ENCODE results near the gene C16orf92.
A peak's percentile ranks its signal among the peaks of the same experiment; 100 is the strongest.
"Not testable (repeated sequence)": the region's sequence is repeated elsewhere in the genome, so short reads cannot be mapped to it uniquely, and the experiment has no call there.

Gene C16orf92

GRCh38 chr16:30027588-30028437, 4.8 kb downstream of the C16orf92 start:
- FAIRE-seq, result no peak

GRCh38 chr16:30028438-30029076, 5.6 kb downstream of the C16orf92 start:
- FAIRE-seq, result no peak

- FAIRE-seq, result no peak
These were observed 7.2 kb downstream of the C16orf92 start for GRCh38 chr16:30030011-30030685.

- no peak for FAIRE-seq
These were observed 7.9 kb downstream of the C16orf92 start, which contains the start of gene TLCD3B for GRCh38 chr16:30030841-30031413. TLCD3B (minus strand) TSS chr16:30031271; CDS start chr16:30030527, 744 bp downstream.

- no peak for FAIRE-seq
These were observed 8.5 kb downstream of the C16orf92 start for GRCh38 chr16:30031477-30031918.

- no peak for FAIRE-seq
These were observed 9.3 kb downstream of the C16orf92 start for GRCh38 chr16:30032083-30032819.

GRCh38 chr16:30033270-30033669, 10.3 kb downstream of the C16orf92 start:
- FAIRE-seq, result no peak

GRCh38 chr16:30040221-30040620, 17.2 kb downstream of the C16orf92 start:
- no peak for FAIRE-seq

- not testable (repeated sequence) for FAIRE-seq
These were observed 17.7 kb downstream of the C16orf92 start for GRCh38 chr16:30040690-30041089.

- peak; percentile 96 for FAIRE-seq
These were observed 18.8 kb downstream of the C16orf92 start for GRCh38 chr16:30041841-30042240.

GRCh38 chr16:30046178-30046577, 23.2 kb downstream of the C16orf92 start:
- FAIRE-seq, result no peak

GRCh38 chr16:30046588-30046987, 23.6 kb downstream of the C16orf92 start:
- no peak for FAIRE-seq

- no peak for FAIRE-seq
These were observed 26.9 kb downstream of the C16orf92 start for GRCh38 chr16:30049871-30050270.

GRCh38 chr16:30051518-30051917, 28.5 kb downstream of the C16orf92 start:
- FAIRE-seq, result no peak

- no peak for FAIRE-seq
These were observed 29.8 kb downstream of the C16orf92 start for GRCh38 chr16:30052671-30053372.

- FAIRE-seq, result no peak
These were observed 30.5 kb downstream of the C16orf92 start for GRCh38 chr16:30053376-30054015.

- no peak for FAIRE-seq
These were observed 31.5 kb downstream of the C16orf92 start for GRCh38 chr16:30054451-30054850.

GRCh38 chr16:30054959-30055553, 32.1 kb downstream of the C16orf92 start:
- FAIRE-seq, result no peak

- FAIRE-seq, result no peak
These were observed 37.3 kb downstream of the C16orf92 start for GRCh38 chr16:30060346-30060745.

- FAIRE-seq, result no peak
These were observed 38.0 kb downstream of the C16orf92 start for GRCh38 chr16:30060836-30061554.

All from A204.1 (cell line).